HG03066 (cell line): Measurements from ENCODE around the gene MAP9.
"Not testable (repeated sequence)": the region's sequence is repeated elsewhere in the genome, so short reads cannot be mapped to it uniquely, and the experiment has no call there.

Experiments
- ATAC-seq: cut with Tn5 transposase; IDR thresholded peaks from one replicate; pipeline ENCODE4 v1.9.1; 2021; ENCODE audit warnings: low read depth; ENCODE audit not compliant: unreplicated experiment

MAP9 gene

GRCh38 chr4:155353923-155354540 is 22.7 kb downstream of the MAP9 start:
- peak; percentile 94 for ATAC-seq

GRCh38 chr4:155342142-155342541 is 34.6 kb downstream of the MAP9 start:
- ATAC-seq, result no peak

- ATAC-seq, result no peak
Measured at GRCh38 chr4:155339999-155340398, 36.8 kb downstream of the MAP9 start.

- ATAC-seq, result no peak
Measured at GRCh38 chr4:155339588-155339987, 37.2 kb downstream of the MAP9 start.

- ATAC-seq, result no peak
Measured at GRCh38 chr4:155338196-155338595, 38.6 kb downstream of the MAP9 start.

GRCh38 chr4:155336242-155336641 is 40.5 kb downstream of the MAP9 start:
- ATAC-seq, result no peak

- no peak for ATAC-seq
Measured at GRCh38 chr4:155331478-155331877, 45.3 kb downstream of the MAP9 start.

GRCh38 chr4:155322782-155323181 is 54.0 kb downstream of the MAP9 start:
- no peak for ATAC-seq

- ATAC-seq, result no peak
Measured at GRCh38 chr4:155321006-155321405, 55.8 kb downstream of the MAP9 start.

GRCh38 chr4:155319516-155319915 is 57.2 kb downstream of the MAP9 start:
- ATAC-seq, result no peak

GRCh38 chr4:155312027-155312426 is 64.7 kb downstream of the MAP9 start:
- ATAC-seq, result not testable (repeated sequence)

GRCh38 chr4:155307731-155308277 is 69.0 kb downstream of the MAP9 start:
- ATAC-seq, result no peak

- ATAC-seq, result no peak
Measured at GRCh38 chr4:155305619-155306018, 71.1 kb downstream of the MAP9 start.

- ATAC-seq, result no peak
Measured at GRCh38 chr4:155304375-155304774, 72.4 kb downstream of the MAP9 start.

GRCh38 chr4:155299103-155299502 is 77.7 kb downstream of the MAP9 start:
- no peak for ATAC-seq
